Esophagus (tissue), 2 donors: Measurements from ENCODE around the gene TGIF1. TPM values are rescaled to one million over a fixed set of nuclear protein-coding genes. Genes with fewer than 3 reads are reported as not detected.

ENCODE experiments used
- H3K27ac ChIP-seq, 2 donors: one replicate each; pipeline ENCODE4 v1.5.1; 2013; ENCODE audit warnings: low read depth in 2 of 2, mild to moderate bottlenecking in 2 of 2, inconsistent platforms in 1 of 2, low read length in 1 of 2, moderate library complexity in 1 of 2
- H3K27me3 ChIP-seq, 2 donors: one replicate each; pipeline ENCODE4 v1.6.1; 2013; ENCODE audit warnings: low read length in 2 of 2, control low read depth in 1 of 2, mild to moderate bottlenecking in 1 of 2; ENCODE audit not compliant: insufficient read depth in 2 of 2, control insufficient read depth in 1 of 2
- H3K36me3 ChIP-seq, 2 donors: one replicate each; pipeline ENCODE4 v1.6.1; 2013; ENCODE audit warnings: low read length in 1 of 2; ENCODE audit not compliant: control insufficient read depth in 2 of 2, insufficient read depth in 2 of 2
- H3K4me1 ChIP-seq, 2 donors: one replicate each; pipeline ENCODE4 v1.6.1; 2013; ENCODE audit warnings: low read length in 1 of 2; ENCODE audit not compliant: control insufficient read depth in 2 of 2, insufficient read depth in 2 of 2
- H3K4me3 ChIP-seq, 2 donors: one replicate each; pipeline ENCODE4 v1.5.1; 2013; ENCODE audit warnings: low read length in 2 of 2, mild to moderate bottlenecking in 2 of 2, low read depth in 1 of 2, moderate library complexity in 1 of 2
- H3K9me3 ChIP-seq, 2 donors: one replicate each; pipeline ENCODE4 v1.6.1; 2013; ENCODE audit warnings: mild to moderate bottlenecking in 2 of 2, low read depth in 1 of 2, low read length in 1 of 2, moderate library complexity in 1 of 2; ENCODE audit not compliant: control insufficient read depth in 2 of 2, insufficient read depth in 1 of 2
- WGBS, 2 donors: extraction: QIAGEN DNeasy Blood & Tissue Kit; methylation state at CpG; one replicate each; pipeline ENCODE4 v1.1.7; 2013; 5-methylcytosine and 5-hydroxymethylcytosine counted together
- polyA plus RNA-seq, 2 donors: library from polyadenylated mRNA; stranded (reverse); fragments of 200-250 nt; gene quantifications; one replicate each; pipeline ENCODE4 v1.2.3, GENCODE V29; 2013
- donor health status: healthy with polysubstance abuse.
- donor health status: Bipolar disorder and iron deficiency.

The TGIF1 gene
- polyA plus RNA-seq, 2 donors = 25.1 to 29.7 TPM

GRCh38 chr18:3426074-3426473 is 23.9 kb upstream of the TGIF1 start:
- Histone ChIP-seq H3K27me3 (no peaks in the 10 kb centered on the region), H3K36me3 (no peaks in the 10 kb centered on the region), H3K4me3 (no peak overlapping the region), H3K4me1 (no peaks in the 10 kb centered on the region), H3K9me3 (no peaks in the 10 kb centered on the region), H3K27ac (no peak overlapping the region)
- 83% methylated on average over 4 of the region's 4 CpGs for WGBS, 2 donors

- Histone ChIP-seq H3K27ac (no peak overlapping the region), H3K27me3 (no peaks in the 10 kb centered on the region), H3K36me3 (no peaks in the 10 kb centered on the region), H3K4me3 (no peak overlapping the region), H3K9me3 (no peaks in the 10 kb centered on the region), H3K4me1 (no peaks in the 10 kb centered on the region)
- 85% methylated on average over 5 of the region's 5 CpGs for WGBS, 2 donors
Measured at GRCh38 chr18:3427944-3428343, 22.0 kb upstream of the TGIF1 start.

- 91 to 94% methylated on average over 3 of the region's 3 CpGs for WGBS, 2 donors
- Histone ChIP-seq H3K27ac (no peak overlapping the region), H3K9me3 (no peaks in the 10 kb centered on the region), H3K27me3 (no peaks in the 10 kb centered on the region), H3K36me3 (no peaks in the 10 kb centered on the region), H3K4me1 (no peaks in the 10 kb centered on the region), H3K4me3 (no peak overlapping the region)
Measured at GRCh38 chr18:3429121-3429520, 20.9 kb upstream of the TGIF1 start.

GRCh38 chr18:3434685-3435084 is 15.3 kb upstream of the TGIF1 start:
- no peak overlapping the region for H3K27ac ChIP-seq
- H3K4me1 ChIP-seq = no peaks in the 10 kb centered on the region
- 86 to 87% methylated on average over 4 of the region's 4 CpGs for WGBS, 2 donors
- H3K27me3 ChIP-seq = no peaks in the 10 kb centered on the region
- H3K36me3 ChIP-seq = no peaks in the 10 kb centered on the region
- H3K4me3 ChIP-seq = no peak overlapping the region
- H3K9me3 ChIP-seq = no peaks in the 10 kb centered on the region

GRCh38 chr18:3440341-3440740 is 9.6 kb upstream of the TGIF1 start:
- Histone ChIP-seq H3K27me3 (no peaks in the 10 kb centered on the region), H3K4me3 (no peak overlapping the region), H3K9me3 (no peaks in the 10 kb centered on the region), H3K36me3 (no peaks in the 10 kb centered on the region), H3K4me1 (no peaks in the 10 kb centered on the region), H3K27ac (no peak overlapping the region)
- WGBS, 2 donors = 87 to 94% methylated on average over 5 of the region's 5 CpGs

- H3K4me1 ChIP-seq = no peaks in the 10 kb centered on the region
- no peaks in the 10 kb centered on the region for H3K36me3 ChIP-seq
- no peak overlapping the region for H3K27ac ChIP-seq
- no peaks in the 10 kb centered on the region for H3K9me3 ChIP-seq
- H3K27me3 ChIP-seq = no peaks in the 10 kb centered on the region
- no peak overlapping the region for H3K4me3 ChIP-seq
- whole genome bisulfite sequencing, 2 donors = 13 to 26% methylated on average over 2 of the region's 2 CpGs
Measured at GRCh38 chr18:3441290-3441689, 8.7 kb upstream of the TGIF1 start.

- Histone ChIP-seq H3K4me1 (no peaks in the 10 kb centered on the region), H3K36me3 (no peaks in the 10 kb centered on the region), H3K4me3 (no peak overlapping the region), H3K9me3 (no peaks in the 10 kb centered on the region), H3K27ac (no peak overlapping the region), H3K27me3 (no peaks in the 10 kb centered on the region)
- 73 to 77% methylated on average over 4 of the region's 4 CpGs for WGBS, 2 donors
Measured at GRCh38 chr18:3442919-3443318, 7.1 kb upstream of the TGIF1 start.

GRCh38 chr18:3444296-3444695 is 5.7 kb upstream of the TGIF1 start:
- 93 to 97% methylated on average over 3 of the region's 3 CpGs for WGBS, 2 donors

GRCh38 chr18:3444954-3445353 is 5.0 kb upstream of the TGIF1 start:
- 85 to 90% methylated on average over 5 of the region's 5 CpGs for WGBS, 2 donors
- peak overlapping the region in 1 of 2 donors; percentile 13 for H3K27ac ChIP-seq

More at GRCh38 chr18:3444296-3444695, 5.7 kb upstream of the TGIF1 start:
- H3K27me3 ChIP-seq = no peaks in the 10 kb centered on the region
- no peaks in the 10 kb centered on the region for H3K9me3 ChIP-seq
- H3K4me3 ChIP-seq = no peak overlapping the region
- H3K27ac ChIP-seq = no peak overlapping the region
- no peaks in the 10 kb centered on the region for H3K36me3 ChIP-seq
- no peaks in the 10 kb centered on the region for H3K4me1 ChIP-seq

GRCh38 chr18:3447068-3447894 is 2.7 kb upstream of the TGIF1 start:
- Histone ChIP-seq H3K27me3 (no peaks in the 10 kb centered on the region), H3K4me1 (no peaks in the 10 kb centered on the region), H3K36me3 (no peaks in the 10 kb centered on the region), H3K4me3 (peak overlapping the region; percentile 83 to 93), H3K27ac (peak overlapping the region; percentile 99), H3K9me3 (no peaks in the 10 kb centered on the region)
- 4 to 5% methylated on average over 22 of the region's 22 CpGs for WGBS, 2 donors

More at GRCh38 chr18:3444954-3445353, 5.0 kb upstream of the TGIF1 start:
- no peak overlapping the region for H3K4me3 ChIP-seq
- no peaks in the 10 kb centered on the region for H3K27me3 ChIP-seq
- H3K36me3 ChIP-seq = no peaks in the 10 kb centered on the region
- no peaks in the 10 kb centered on the region for H3K4me1 ChIP-seq
- H3K9me3 ChIP-seq = no peaks in the 10 kb centered on the region
